ENCODE results near the gene AGRN. TPM values are rescaled to one million over a fixed set of nuclear protein-coding genes. Genes with fewer than 3 reads are reported as not detected.
A peak's percentile ranks its signal among the peaks of the same experiment; 100 is the strongest.

AGRN gene
- total RNA-seq, 1 donor from 2014 or later = 166 TPM

- H3K36me3 Mint-ChIP-seq = no peaks in the 10 kb centered on the region
- H3K27me3 Mint-ChIP-seq = peaks cover 15% of the 10 kb centered on the region
- H3K4me1 Mint-ChIP-seq (ENCODE audit: unreplicated experiment) = peaks cover 11% of the 10 kb centered on the region
- TF ChIP-seq, protein P1, sequence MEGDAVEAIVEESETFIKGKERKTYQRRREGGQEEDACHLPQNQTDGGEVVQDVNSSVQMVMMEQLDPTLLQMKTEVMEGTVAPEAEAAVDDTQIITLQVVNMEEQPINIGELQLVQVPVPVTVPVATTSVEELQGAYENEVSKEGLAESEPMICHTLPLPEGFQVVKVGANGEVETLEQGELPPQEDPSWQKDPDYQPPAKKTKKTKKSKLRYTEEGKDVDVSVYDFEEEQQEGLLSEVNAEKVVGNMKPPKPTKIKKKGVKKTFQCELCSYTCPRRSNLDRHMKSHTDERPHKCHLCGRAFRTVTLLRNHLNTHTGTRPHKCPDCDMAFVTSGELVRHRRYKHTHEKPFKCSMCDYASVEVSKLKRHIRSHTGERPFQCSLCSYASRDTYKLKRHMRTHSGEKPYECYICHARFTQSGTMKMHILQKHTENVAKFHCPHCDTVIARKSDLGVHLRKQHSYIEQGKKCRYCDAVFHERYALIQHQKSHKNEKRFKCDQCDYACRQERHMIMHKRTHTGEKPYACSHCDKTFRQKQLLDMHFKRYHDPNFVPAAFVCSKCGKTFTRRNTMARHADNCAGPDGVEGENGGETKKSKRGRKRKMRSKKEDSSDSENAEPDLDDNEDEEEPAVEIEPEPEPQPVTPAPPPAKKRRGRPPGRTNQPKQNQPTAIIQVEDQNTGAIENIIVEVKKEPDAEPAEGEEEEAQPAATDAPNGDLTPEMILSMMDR (conservative IDR thresholded peaks at IDR 0.05) = no peak
- DNase-seq (ENCODE audit: extremely low spot score, unreplicated experiment) = no peak
- peak overlapping the region; percentile 47 for H3K4me3 Mint-ChIP-seq
- H3K27ac Mint-ChIP-seq = peak overlapping the region; percentile 61
- no peaks in the 10 kb centered on the region for H3K9me3 Mint-ChIP-seq
Observed at GRCh38 chr1:1038694-1039093, 18.8 kb downstream of the AGRN start.

DNA sequence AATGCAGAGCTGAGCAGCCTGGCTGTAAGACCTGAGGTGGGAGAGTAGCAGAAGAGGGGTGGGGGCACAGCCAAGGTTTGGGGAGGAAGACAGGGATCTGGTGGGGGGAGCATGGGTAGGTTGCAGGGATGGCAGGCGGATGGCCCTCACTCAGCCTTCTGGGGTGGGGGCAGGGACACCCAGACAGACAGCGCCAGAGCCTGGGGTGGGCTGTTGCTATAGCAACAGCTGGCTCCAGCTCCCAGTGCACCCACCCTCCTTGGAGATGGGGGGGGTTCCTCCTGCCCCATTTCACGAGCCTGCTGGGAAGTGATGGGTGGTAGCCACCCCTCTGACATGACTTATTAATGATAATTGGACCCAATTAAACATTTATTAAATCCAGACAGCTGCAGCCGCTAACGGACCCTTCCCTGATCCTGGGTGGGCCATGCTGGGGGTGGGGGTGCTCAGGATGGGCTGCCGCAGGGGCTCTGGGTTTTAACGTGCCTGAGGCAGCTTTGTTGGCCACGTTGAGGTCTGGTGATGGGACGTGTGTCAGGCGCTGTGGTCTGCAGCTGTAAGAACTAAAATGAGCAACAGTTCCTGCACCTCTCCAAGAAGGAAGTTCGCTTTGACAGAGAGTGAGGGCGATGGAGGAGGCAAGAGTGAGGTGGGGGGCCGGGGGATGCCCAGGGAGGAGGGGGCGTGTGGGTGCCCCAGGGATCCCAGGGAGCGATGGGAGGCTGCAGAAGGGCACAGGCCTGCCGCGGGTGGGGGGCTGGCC, 19.4 kb downstream of the AGRN start:
- Mint-ChIP-seq H3K27me3 (peaks cover 15% of the 10 kb centered on the region), H3K4me1 (ENCODE audit: unreplicated experiment) (peaks cover 11% of the 10 kb centered on the region), H3K4me3 (peak overlapping the region; percentile 65), H3K9me3 (no peaks in the 10 kb centered on the region), H3K27ac (no peak overlapping the region), H3K36me3 (no peaks in the 10 kb centered on the region)
- no peak for DNase-seq (ENCODE audit: extremely low spot score, unreplicated experiment)
- TF ChIP-seq, protein P1 (conservative IDR thresholded peaks at IDR 0.05) = no peak

DNA sequence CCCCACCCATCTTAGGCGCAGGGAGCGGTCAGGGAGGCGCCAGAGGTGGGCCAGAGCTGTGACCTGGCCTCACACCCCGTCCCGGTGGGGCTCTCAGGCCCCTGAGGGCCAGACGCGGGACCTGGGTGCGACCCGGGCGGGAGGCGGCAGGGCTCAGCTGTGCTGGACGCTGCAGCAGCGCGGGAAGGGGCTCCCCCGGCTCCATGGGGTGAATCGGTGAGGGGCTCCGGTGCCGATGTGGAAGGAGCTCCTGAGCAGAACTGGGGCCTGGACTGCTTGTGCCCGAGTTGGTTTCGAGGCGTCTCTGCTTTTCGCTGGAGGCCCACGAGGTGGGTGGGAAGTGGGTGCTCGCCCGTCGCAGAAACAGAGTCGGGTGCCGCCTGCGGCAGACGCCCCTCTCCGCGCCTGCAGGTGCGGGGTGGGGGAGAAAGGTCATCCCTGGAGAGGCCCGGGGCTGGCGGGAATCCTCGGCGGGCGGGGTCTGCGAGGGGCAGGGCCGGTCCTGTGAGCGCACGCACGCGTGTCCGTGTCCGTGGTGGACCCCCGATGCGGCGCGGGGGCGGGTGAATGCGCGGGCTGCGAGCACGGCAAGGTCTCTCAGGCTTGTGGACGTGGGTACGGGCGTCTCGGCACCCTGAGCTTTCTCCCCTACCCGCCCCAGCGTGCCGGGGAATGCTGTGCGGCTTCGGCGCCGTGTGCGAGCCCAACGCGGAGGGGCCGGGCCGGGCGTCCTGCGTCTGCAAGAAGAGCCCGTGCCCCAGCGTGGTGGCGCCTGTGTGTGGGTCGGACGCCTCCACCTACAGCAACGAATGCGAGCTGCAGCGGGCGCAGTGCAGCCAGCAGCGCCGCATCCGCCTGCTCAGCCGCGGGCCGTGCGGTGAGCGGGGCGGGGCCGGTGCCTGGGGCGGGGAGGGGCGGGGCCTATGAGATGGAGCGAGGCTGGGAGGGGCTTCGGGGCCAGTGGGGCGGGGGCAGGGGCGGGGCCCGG, 20.4 kb downstream of the AGRN start:
- TF ChIP-seq, protein P1 (conservative IDR thresholded peaks at IDR 0.05) = peak; percentile 35
- Mint-ChIP-seq H3K9me3 (no peaks in the 10 kb centered on the region), H3K27me3 (peaks cover 15% of the 10 kb centered on the region), H3K36me3 (peaks cover 4% of the 10 kb centered on the region), H3K4me1 (ENCODE audit: unreplicated experiment) (peaks cover 11% of the 10 kb centered on the region), H3K27ac (no peak overlapping the region), H3K4me3 (peak overlapping the region; percentile 65)
- no peak for DNase-seq (ENCODE audit: extremely low spot score, unreplicated experiment)

GRCh38 chr1:1041092-1041523, 21.2 kb downstream of the AGRN start:
- TF ChIP-seq, protein P1 (conservative IDR thresholded peaks at IDR 0.05) = no peak
- no peaks in the 10 kb centered on the region for H3K9me3 Mint-ChIP-seq
- no peak for DNase-seq (ENCODE audit: extremely low spot score, unreplicated experiment)
- no peak overlapping the region for H3K4me3 Mint-ChIP-seq
- peaks cover 15% of the 10 kb centered on the region for H3K27me3 Mint-ChIP-seq
- H3K4me1 Mint-ChIP-seq (ENCODE audit: unreplicated experiment) = peaks cover 11% of the 10 kb centered on the region
- H3K36me3 Mint-ChIP-seq = peaks cover 4% of the 10 kb centered on the region
- no peak overlapping the region for H3K27ac Mint-ChIP-seq

DNA sequence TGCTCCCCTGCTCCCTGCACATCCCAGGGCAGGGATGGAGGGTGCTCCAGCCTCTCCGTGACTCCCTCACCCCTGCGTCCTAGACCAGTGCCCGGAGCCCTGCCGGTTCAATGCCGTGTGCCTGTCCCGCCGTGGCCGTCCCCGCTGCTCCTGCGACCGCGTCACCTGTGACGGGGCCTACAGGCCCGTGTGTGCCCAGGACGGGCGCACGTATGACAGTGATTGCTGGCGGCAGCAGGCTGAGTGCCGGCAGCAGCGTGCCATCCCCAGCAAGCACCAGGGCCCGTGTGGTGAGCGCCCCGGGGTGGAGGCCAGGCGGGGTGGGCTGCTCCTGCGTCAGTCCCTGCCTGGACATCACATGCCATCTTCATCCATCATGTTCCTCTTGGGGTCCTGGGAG, 22.0 kb downstream of the AGRN start:
- Mint-ChIP-seq H3K36me3 (peaks cover 4% of the 10 kb centered on the region), H3K27ac (no peak overlapping the region), H3K9me3 (no peaks in the 10 kb centered on the region), H3K4me1 (ENCODE audit: unreplicated experiment) (peaks cover 11% of the 10 kb centered on the region), H3K4me3 (no peak overlapping the region), H3K27me3 (peaks cover 15% of the 10 kb centered on the region)
- no peak for DNase-seq (ENCODE audit: extremely low spot score, unreplicated experiment)
- TF ChIP-seq, protein P1 (conservative IDR thresholded peaks at IDR 0.05) = no peak
